ENCODE results near the gene DNAH14.
"Not testable (repeated sequence)": the region's sequence is repeated elsewhere in the genome, so short reads cannot be mapped to it uniquely, and the experiment has no call there.

DNAH14 gene

GRCh38 chr1:225348400-225348799 is 418.9 kb downstream of the DNAH14 start:
- DNase-seq (ENCODE audit: low read depth) = no peak

- no peak for DNase-seq (ENCODE audit: low read depth)
Measured at GRCh38 chr1:225349826-225350225, 420.4 kb downstream of the DNAH14 start.

DNA sequence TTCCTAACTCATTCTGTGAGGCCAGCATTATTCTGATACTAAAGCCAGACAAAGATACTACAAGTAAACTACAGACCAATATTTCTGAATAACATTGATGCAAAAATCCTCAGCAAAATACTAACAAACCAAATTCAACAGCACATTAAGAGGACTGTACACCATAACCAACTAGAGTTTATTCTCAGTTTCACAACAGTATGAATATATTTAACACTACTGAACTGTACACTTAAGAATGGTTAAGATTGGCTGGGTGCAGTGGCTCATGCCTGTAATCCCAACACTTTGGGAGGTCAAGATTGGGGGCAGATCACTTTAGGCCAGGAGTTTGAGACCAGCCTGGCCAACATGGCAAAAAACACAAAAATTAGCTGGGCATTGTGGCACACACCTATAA is 421.4 kb downstream of the DNAH14 start:
- DNase-seq (ENCODE audit: low read depth) = no peak

DNA sequence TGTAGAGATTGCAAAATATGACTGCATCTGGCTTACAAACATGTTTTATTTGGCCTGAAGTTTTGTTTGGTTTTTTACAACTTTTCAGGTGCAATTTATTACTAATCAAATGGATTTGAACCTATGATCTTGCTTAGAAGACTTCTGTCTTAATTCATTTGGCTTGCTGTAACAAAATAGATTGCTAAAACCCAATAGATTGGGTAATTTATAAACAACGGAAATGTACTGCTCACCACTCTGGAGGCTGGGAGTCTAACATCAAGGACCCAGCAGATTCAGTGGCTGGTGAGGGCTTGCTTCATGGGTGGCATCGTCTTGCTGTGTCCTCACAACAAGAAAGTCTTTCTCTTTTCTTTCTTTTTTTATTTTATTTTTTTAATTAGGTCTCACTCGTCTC is 425.4 kb downstream of the DNAH14 start:
- DNase-seq (ENCODE audit: low read depth) = no peak

DNA sequence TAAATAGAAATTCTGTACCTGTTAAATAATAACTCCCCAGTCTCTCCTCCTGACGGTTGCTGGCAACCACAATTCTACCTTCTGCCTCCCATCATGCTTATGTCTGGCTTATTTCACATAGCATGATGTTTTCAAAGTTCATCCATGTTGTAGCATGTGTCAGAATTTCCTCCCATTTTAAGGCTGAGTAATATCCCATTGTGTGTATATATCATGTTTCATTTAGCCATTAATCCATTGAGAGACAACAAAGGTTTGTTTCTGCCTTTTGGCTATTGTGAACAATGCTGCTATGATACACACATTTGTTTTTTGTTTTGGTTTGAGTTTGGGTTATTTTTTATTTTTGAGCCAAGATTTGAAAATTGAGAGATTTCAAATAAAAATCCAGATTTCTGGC is 426.4 kb downstream of the DNAH14 start:
- DNase-seq (ENCODE audit: low read depth) = no peak

DNA sequence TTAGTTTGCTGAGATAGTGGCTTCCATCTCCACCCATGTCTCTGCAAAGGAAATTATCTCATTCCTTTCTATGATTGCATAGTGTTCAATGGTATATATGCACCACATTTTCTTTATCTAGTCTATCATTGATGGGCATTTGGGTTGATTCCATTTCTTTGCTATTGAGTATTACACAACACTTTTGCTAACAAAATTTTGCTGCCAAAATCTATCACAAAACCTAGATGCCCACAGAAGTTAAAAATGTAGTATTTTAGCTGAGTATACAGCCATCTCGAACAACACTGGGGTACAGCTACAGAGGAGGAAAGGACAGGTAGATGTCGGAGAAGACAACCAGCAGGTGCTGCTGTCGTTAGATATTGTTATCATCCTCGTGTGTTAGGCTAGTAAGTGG is 430.6 kb downstream of the DNAH14 start:
- no peak for DNase-seq (ENCODE audit: low read depth)

DNA sequence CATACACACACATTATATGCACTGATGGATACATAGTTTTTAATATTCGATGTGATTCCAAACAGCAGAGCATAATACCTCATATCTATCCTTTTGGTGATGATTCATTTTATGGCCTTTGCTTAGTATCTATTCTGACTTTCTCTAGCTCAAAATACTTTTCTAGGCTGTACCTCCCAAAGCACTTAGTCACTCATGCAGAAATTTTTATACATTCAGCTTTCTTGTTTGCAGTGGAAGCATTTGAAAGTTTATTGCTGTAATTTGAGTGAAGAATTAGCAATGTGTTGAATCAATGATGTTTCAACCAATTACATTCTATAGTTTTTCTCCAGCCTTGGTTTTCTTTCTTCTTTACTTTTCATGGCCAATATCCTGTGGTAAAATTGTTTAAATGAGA is 431.7 kb downstream of the DNAH14 start:
- no peak for DNase-seq (ENCODE audit: low read depth)

GRCh38 chr1:225362805-225363204 is 433.3 kb downstream of the DNAH14 start:
- no peak for DNase-seq (ENCODE audit: low read depth)

DNA sequence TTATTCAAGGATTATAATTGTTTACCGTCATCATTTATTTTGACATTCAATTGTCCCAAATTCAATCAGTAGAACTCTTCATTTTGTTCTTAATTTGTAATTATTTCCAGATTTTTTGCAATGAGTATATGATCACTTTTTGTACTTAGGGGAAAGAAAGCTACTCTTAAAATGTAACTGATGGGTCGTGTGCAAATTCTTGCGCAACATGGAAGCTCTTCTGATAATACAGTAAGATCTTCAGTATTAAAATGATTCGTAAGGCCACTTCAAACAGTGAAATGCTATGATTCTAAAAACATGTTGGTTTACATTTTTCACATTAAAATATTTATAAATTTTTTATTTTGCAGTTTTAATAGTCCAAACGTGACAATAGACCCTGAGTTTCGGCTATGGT is 435.0 kb downstream of the DNAH14 start:
- no peak for DNase-seq (ENCODE audit: low read depth)

- no peak for DNase-seq (ENCODE audit: low read depth)
Measured at GRCh38 chr1:225366018-225366417, 436.5 kb downstream of the DNAH14 start.

DNA sequence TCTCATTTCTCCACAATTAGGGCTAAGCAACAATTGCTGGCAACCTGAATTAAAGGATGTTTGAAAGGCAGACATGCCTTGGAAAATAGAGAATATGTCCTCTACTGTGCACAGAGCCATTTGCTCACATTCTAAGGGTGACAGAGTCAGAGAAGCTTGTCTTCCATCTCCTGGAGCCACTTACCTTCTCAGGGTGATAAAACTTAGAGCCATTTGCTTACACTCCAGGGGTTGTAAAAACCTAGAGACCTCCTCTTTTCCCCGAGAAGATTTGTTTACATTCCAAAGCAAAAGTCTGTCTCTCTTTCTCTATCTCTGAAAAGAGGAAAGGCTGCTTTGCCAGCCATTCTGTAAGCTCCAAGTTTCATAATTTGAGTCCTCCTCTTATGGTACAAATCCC is 437.1 kb downstream of the DNAH14 start:
- DNase-seq (ENCODE audit: low read depth) = no peak

DNA sequence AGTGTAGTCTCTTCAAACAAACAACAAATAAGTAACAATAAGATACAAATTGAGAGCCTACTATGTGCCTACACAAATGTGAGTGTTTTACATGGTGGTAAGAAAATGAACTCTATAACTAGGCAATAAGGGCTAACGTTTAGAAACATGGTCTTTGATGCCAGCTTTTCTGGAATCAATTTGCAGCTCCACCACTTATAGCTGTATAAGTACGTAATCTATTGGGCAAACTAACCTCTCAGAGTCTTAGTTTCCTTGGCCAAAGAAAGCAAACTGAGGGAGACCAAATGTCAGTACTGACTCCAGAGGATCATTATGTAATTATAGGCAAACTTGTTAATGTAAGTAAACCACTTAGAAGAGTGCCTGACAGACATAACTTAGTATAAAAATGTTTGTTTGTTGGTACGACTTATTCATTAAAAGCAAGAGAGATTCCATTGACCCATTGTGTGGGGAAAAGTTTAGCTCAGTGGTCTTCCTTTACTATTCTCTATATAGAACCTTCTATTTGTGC is 438.6 kb downstream of the DNAH14 start:
- peak; percentile 14 for DNase-seq (ENCODE audit: low read depth)

- DNase-seq (ENCODE audit: low read depth) = no peak
Measured at GRCh38 chr1:225371366-225372010, 442.0 kb downstream of the DNAH14 start.

DNA sequence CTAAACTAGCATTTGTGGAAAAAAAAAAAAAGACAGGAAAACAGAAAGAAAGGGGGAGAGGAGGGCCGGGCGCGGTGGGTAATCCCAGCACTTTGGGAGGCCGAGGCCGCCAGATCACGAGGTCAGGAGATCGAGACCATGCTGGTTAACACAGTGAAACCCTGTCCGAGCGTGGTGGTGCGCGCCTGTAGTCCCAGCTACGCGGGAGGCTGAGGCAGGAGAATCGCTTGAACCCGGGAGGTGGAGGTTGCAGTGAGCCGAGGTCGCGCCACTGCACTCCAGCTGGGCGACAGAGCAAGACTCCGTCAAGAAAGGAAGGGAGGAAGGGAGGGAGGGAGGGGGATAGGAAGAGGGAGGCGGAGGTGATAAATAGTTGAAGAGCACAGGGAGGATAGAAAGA is 443.7 kb downstream of the DNAH14 start:
- DNase-seq (ENCODE audit: low read depth) = no peak

- no peak for DNase-seq (ENCODE audit: low read depth)
Measured at GRCh38 chr1:225374996-225375395, 445.5 kb downstream of the DNAH14 start.

DNA sequence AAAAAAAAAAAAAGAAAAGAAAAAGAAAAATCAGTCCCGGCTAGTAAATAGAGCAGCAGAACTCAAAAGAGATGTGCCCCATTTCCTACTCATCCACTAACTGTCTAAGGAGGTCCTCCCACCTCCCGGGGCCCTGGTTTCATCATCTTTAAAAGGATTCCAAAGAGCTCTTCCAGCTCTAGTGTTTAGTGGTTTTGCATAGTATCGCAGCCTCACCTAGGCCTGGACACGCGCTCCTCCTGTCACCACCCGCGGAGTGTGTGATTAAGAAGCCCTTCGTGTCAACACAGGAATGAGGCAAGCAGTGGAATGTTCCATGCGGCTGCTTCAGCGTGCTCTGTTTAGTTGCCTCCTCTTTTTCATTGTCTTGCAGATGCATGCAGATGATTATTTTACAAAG is 449.4 kb downstream of the DNAH14 start:
- DNase-seq (ENCODE audit: low read depth) = no peak

DNA sequence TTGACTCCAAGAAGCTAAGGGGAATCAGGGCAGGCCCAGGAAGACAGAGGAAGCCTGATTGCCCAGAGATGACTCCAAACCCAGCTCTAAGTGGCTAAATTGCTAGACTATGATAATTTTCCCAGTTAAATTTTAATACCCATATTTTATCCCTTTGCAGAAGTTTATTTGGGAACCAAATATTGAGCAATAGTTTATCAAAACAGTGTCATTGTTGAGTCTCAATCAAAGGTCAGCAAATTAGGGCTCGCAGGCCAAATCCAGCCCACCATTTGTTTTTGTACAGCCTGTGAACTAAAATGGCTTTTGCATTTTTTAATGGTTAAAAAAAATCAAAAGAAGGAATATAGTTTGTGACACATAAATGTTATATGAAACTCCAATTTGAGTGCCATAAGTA is 451.2 kb downstream of the DNAH14 start:
- DNase-seq (ENCODE audit: low read depth) = no peak

DNA sequence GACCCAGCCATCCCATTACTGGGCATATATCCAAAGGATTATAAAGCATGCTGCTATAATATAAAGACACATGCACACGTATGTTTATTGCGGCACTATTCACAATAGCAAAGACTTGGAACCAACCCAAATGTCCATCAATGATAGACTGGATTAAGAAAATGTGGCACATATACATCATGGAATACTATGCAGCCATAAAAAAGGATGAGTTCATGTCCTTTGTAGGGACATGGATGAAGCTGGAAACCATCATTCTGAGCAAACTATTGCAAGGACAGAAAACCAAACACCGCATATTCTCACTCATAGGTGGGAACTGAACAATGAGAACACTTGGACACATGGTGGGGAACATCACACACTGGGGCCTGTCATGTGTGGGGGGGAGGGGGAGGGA is 457.4 kb downstream of the DNAH14 start:
- not testable (repeated sequence) for DNase-seq (ENCODE audit: low read depth)

GRCh38 chr1:225388372-225388771 is 458.9 kb downstream of the DNAH14 start:
- no peak for DNase-seq (ENCODE audit: low read depth)

- no peak for DNase-seq (ENCODE audit: low read depth)
Measured at GRCh38 chr1:225389843-225390242, 460.4 kb downstream of the DNAH14 start.

GRCh38 chr1:225396357-225396756 is 466.9 kb downstream of the DNAH14 start:
- no peak for DNase-seq (ENCODE audit: low read depth)

DNA sequence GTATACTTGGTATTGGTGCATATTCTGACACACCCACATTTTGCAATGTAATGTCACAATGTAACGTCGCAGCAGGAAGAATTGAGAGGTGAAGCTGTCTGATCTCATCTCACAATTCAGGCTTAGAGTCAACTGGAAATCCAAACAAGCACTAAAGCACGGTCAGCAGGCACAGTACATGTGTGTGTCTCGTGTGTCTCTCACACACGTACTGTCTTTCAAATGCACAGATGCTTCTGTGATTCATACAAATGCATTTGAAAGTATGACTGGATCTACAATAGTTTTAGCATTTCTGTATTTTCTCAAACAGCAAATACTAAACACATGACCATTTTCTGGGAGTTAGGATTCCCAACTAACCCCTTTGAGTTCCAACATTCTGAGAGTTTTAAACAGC is 471.5 kb downstream of the DNAH14 start:
- no peak for DNase-seq (ENCODE audit: low read depth)

DNA sequence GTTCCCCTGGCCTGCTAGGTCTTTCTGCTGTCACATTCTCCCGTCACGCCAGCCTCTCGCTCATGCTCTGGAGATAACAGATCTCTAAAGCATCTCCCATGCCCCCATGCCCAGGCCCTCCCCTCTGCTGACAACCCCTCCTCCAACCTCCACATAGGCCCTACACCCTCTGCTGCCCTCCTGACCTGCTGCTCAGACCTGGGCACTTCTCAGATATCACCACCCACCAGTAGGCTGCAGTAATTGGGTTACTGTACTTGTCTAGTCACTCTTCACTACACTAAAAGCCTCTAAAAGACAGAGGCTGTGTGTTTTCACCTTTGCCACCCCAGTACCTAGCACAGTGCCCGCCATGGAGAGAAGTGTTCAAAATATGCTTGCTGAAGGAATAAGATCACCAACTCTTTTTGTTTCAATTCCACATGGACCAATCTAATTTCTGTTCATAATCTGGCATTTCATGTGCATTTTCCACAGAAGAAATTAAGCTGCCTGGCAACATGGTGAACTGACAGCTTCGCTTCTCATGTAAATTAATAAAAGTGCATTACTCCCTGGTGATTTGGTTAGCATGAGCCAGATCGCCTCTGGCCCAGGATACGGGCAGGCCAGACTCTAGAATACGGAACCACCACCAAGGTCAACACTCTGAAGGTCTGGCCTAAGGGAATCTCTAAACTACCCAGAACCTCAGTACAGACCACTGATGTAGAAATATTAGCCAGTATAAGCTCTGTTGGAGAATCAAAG is 477.7 kb downstream of the DNAH14 start:
- no peak for DNase-seq (ENCODE audit: low read depth)

GRCh38 chr1:225407755-225408154 is 478.3 kb downstream of the DNAH14 start:
- no peak for DNase-seq (ENCODE audit: low read depth)
